Ecto neural progenitor cell (in vitro differentiated cells): Measurements from ENCODE around the gene CLASP1.
"Not testable (repeated sequence)": the region's sequence is repeated elsewhere in the genome, so short reads cannot be mapped to it uniquely, and the experiment has no call there.

Source experiments
- DNase-seq: peaks from one replicate; pipeline ENCODE4 v3.0.0-alpha.2; 2018; ENCODE audit warnings: low spot score

Gene CLASP1

DNA sequence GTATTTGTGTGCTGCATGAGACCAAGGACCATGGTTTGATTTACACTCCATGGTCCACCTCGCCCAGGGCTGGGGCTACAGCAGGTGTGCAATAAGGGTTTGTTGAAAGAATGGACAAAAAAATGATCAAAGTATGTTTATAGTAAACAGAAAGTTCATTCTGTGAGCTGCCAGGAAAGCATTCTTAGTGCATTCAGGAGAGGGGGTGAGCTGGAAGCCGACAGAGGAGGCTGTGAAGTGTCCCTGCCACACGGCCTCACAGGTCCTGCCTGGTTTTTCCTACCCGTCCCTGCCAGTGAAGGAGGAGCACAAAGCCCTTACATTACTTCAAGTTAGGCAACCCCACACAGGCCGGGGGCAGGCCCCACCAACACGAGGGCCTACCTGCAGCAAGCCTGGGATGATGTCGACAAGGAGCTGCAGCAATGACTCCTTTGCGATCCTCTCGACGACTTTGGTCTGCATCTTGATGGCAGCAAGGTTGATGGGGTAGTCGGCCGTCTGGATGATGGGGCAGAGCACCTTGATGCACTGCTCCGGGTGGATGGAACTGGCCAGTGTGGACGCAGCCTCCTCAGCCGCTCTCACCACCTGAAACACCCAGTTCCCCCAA lies 301.0 kb downstream of the CLASP1 start:
- no peak for DNase-seq

GRCh38 chr2:121346859-121347258 lies 302.4 kb downstream of the CLASP1 start:
- no peak for DNase-seq

DNA sequence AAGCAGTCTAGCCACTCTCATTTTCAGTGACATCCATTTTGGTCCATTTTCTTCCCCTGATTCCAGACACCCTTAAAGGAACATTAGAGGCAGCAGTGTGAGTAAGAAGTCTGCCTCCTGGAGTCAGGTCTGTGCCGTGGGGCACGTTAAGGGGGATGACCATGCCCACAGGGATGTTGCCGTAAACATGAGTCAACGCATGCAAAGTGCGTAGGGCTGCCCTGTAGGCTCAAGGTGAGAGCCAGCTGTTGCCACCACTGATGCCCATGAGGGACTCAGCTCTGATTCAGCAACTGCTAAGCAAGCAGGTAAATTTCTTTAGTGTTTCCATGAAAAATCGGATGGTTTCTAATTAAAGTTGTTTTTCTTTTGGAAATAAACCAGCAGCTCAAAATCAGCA lies 302.9 kb downstream of the CLASP1 start:
- DNase-seq, result no peak

DNA sequence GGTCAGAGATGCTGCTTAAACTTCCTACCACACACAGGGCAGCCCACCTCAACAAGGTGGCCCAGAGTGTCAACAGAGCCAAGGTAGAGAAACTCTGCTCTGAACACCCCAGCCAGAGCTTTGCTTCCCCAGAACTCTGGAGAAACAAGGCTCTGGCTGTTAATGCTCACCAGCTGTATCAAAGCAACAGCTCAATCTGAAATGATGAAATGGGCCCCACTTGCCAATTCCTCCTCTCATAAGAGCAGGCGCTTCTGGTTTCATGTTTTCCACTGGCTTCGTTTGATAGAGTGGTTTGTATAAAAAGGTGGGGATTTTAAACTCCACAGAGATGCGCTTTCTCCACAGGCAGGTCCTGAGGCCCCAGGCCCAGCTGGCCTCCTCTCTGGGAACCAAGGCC lies 303.4 kb downstream of the CLASP1 start:
- no peak for DNase-seq

- no peak for DNase-seq
Measured at GRCh38 chr2:121345101-121345500, 304.2 kb downstream of the CLASP1 start.

- not testable (repeated sequence) for DNase-seq
Measured at GRCh38 chr2:121343828-121344399, 305.3 kb downstream of the CLASP1 start.

DNA sequence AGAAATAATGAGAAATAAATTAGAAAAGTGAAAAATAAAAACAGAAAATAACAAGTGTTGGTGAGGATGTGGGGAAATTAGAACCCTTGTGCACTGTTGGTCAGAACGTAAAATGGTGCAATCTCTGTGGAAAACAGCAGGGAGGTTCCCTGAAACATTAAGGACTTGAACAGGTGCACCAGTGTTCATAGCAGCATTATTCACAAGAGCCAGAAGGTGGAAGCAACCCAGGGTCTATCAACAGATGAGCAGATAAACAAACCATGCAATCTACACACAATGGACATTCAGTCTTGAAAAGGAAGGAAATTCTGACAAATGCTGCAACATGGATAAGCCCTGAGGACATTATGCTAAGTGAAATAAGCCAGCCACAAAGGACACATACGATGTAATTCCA lies 306.1 kb downstream of the CLASP1 start:
- DNase-seq, result no peak

DNA sequence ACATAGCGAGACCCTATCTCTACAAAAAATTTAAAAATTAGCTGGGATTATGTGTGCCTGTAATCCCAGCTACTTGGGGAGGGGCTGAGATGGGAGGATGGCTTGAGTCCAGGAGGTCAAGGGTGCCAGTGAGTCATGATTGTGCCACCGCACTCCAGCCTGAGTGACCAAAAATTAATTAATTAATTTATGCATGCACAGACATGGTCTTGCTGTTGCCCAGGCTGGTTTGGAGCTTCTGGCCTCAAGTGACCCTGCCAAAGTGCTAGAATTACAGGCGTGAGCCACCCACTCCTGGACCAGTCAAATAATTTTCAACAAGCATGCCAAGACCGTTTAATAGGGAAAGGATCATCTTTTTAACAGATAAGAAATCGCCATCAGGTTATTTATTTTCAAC lies 306.5 kb downstream of the CLASP1 start:
- DNase-seq, result no peak

DNA sequence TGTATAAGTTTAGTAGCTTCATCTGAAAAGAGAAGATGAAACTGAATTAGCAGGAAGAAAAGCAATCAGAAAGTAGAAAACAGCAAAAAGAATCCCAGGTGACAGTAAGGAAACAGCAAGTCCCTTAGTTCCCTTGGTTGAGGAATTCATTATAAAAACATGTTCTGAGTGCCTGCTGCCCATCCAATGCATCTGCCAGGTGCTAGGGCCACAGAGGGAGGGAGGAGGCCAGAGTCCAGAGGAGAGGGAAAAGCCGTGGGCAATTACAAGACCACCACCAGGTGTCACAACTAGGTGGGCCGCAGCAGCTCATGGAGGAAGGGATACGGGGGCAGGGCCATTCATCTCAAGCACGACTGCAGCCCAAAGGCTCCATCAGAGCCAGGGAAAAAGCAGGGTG lies 308.3 kb downstream of the CLASP1 start:
- DNase-seq, result no peak

GRCh38 chr2:121338281-121338680 lies 311.0 kb downstream of the CLASP1 start:
- peak; percentile 60 for DNase-seq

DNA sequence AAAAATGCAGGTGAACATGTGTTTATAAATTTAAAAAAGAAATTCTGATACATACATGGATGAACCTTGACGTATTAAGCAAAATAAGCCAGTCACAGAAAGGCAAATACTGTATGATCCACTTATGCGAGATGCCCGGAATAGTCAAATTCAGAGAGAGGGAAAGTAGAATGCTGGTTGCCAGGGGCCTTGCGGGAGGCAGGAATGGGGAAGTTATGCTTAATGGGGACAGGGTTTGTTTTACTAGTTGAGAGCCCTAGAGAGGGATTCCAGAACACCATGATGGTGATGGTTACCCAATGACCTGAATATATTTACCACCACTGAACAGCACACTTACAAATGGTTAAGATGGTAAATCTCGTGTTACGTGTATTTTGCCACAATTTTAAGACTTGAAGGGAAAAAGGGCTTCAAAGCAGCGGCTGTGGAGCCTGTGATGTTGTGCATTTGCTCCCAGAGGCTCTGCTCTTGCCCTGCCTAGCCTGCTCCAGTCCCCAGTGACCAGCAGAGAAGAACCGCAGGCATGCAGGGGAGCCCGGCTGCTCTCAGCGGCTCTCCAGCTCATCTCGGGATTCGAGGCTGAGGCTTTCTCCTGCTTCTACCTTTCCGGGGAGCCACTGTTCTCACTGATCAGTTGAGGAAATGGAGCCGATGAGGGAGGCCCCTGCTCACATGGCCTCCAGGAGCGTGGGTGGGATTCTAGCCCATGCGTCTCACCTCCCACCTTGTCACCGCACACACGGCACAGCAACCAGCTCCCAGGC lies 312.6 kb downstream of the CLASP1 start:
- no peak for DNase-seq

DNA sequence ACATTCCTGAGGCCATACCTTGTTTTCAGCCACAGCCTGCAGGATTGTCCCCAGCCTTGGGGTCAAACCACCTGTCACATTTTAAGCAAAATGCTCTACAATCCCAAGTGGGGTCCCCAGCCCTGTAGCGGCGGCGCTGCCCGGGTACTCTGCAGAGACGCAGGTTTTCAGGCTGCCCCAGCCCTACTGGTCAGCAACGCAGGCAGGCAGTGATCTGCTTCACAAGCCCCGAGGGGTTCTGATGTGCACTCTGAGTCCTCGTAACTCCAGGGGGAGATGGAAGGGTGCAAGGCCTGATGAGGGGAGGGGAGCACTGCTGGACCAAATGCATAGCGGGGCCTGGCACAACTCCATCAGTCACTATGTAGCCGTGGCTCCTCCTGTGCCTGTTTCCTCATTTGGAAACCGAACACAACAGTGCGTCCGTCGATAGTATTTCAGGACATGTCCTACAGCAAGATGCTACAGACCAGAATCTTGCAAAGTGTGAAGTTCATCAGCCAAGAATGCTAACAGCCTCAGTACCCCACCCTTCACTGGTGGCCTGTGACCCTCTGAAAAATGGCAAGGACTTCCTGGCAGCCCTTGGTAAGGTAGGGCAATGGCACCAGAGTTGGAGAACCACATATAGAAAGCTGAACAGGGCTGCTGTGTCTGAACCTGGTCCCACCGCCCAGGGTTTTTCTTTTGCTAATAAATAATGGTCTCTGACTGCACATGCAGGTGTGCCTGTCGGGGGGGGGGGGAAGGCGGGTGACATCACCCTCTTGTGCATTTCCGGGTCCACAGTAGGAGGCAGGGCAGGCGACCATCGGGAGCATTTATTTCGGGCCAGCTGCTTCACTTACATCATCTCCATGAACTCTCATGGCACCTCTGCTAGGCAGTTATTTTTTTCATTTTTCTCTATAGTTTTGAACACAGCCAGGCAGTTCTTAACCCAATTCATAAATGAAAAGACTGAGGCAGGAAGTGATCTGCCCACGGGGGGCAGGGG lies 313.7 kb downstream of the CLASP1 start:
- no peak for DNase-seq

DNA sequence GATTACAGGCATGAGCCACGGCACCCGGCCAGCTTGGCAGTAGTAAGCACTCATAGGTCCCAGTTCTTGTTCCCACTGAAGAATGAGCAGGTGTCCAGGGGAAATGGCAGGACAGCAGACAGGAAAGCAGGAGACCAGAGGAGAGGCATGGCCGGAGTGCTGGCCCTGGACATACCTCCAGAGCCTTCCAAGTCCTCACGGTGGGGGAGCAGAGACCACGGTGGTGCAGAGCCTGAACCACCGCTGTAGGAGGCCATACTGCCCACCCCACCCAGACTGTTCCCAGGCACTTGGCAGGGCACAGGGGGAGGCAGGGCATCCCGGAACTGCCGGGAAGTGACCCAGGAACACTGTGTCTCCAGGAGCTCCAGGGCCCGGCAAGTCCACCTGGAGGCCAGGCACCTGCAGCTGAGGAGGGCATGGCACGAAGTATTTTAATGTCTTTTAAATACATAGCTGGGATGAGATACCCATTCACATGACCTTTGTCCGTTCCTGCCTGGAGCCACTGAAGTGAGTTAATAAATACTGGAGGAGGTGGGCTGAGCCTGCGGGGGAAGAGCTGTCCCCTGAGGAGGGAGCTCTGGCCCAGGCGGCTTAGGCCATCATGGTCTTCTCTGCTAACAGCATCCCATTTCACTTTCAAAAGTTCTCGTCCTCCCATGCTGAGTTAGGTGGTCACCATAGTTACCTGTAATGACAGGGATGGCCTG lies 314.5 kb downstream of the CLASP1 start:
- DNase-seq, result no peak

DNA sequence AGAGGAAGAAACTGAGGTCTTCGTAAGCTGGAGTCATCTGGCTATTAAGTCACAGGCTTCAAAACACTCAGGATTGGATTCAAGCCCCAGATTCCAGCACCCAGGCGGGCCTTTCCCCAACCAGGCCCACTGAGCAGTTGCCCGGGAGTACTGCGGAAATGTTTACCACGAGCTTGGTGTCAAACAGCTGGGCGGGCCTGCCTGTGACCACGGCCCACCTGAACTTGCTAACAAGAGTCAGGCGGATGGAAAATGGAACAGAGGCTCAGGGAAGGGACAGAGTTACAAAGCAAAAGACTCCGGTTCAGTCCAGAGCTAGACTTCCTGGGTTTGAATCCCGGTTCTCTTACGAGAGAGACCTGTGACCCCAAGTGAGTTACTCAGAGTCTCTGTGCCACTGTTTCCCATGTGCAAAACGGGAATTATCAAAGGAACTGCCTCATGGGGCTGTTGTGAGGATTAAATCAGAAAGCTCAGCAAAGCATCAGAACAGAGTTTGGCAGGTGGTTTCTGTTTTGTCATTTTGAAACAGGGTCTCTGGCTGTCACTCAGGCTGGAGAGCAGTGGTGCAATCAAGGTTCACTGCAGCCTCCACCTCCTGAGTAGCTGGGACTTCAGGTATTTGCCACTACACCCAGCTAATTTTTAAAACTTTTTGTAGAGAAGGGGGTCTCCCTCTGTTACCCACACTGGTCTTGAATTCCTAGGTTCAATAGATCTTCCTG lies 315.3 kb downstream of the CLASP1 start:
- no peak for DNase-seq

DNA sequence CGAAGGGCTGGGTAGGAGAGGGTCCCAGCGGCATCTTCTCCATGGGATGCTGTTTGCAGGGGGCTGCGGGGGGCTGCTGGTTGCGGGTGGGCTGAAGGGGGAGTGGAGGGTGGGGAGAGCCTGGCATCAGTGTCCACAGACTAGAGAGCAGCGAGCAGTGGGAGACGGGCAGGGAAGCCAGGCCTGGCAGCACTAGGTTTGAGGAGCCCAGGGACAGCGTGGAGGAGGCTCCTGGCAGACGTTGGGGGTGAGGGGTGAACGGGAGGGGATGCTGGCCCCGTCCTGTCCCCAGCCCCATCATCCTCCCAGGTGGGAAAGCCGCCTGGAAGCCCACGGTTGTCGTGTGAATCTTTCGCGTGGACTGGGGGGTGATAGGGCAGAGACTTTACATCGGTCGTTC lies 316.0 kb downstream of the CLASP1 start:
- DNase-seq, result no peak

DNA sequence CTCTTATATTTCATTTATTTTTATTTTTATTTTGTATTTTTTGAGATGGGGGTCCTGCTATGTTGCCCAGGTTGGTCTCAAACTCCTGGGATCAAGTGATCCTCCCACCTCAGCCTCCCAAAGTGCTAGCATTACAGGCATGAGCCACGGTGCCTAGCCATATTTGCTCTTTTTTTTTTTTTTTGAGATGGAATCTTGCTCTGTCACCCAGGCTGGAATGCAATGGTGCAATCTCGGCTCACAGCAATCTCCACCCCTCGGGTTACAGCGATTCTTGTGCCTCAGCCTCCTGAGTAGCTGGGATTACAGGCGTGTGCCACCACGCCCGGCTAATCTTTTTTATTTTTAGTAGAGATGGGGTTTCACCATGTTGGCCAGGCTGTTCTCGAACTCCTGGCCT lies 317.9 kb downstream of the CLASP1 start:
- DNase-seq, result peak; percentile 6

DNA sequence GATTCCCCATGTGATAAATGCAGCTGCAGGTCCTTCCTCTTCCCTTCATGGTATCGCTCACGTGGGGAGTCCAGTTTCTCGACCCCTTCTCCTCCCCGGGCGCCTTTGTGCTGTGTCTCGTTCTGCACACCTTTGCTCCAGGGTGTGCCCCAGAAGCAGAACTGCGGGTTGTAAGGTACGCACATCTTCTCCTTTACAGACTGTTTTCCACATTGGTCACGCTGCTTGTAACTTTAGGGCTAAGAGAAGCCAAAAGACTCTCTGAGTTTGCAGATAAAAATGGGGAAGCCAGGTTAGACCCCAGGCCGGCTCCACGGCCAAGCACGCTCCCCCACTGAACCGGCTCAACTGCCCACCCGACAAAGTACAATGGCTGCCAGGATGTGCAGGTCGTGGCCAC lies 318.3 kb downstream of the CLASP1 start:
- DNase-seq, result peak; percentile 16

- peak; percentile 28 for DNase-seq
Measured at GRCh38 chr2:121329786-121330185, 319.5 kb downstream of the CLASP1 start.

- DNase-seq, result peak; percentile 10
Measured at GRCh38 chr2:121326628-121327027, 322.6 kb downstream of the CLASP1 start.

DNA sequence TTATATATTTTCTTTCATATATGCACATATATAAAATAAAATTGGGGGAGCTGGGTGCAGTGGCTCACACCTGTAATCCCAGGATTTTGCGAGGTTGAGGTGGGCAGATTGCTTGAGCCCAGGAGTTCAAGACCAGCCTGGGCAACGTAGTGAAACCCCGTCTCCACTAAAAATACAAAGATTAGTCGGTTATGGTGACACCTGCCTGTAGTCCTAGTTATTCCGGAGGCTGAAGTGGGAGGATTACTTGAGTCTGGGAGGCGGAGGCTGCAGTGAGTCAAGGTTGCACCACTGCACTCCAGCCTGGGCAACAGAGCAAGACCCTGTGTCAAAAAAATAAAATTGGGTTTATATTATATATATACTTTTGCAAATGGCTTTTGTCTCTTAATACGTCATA lies 324.7 kb downstream of the CLASP1 start:
- DNase-seq, result no peak

- DNase-seq, result no peak
Measured at GRCh38 chr2:121321476-121321875, 327.8 kb downstream of the CLASP1 start.
